MM.1S (cell line): ENCODE data around the gene UACA.

Experiments used
- DNase-seq: peaks from one replicate; pipeline ENCODE4 v3.0.0-alpha.2; 2015
- H2AFZ ChIP-seq: fragments of 300-600 bp; sonication (generic); 2 replicates; pipeline ENCODE4 v1.6.0; 2016; ENCODE audit warnings: antibody characterized with exemption, low read length
- H3F3A ChIP-seq: fragments of 300-600 bp; sonication (generic); 2 replicates; pipeline ENCODE4 v1.6.1; 2016; ENCODE audit warnings: mild to moderate bottlenecking, antibody characterized with exemption, low read length, moderate library complexity, mixed read lengths; ENCODE audit not compliant: insufficient read depth
- H3K27ac ChIP-seq: fragments of 300-600 bp; sonication (generic); 2 replicates; pipeline ENCODE4 v1.5.1; 2016; ENCODE audit warnings: mild to moderate bottlenecking, low read length
- H3K27me3 ChIP-seq: fragments of 300-600 bp; sonication (generic); replicated peaks from 2 replicates; pipeline ENCODE4 v1.6.0; 2016; ENCODE audit warnings: low read length; ENCODE audit not compliant: insufficient read depth
- H3K36me3 ChIP-seq: fragments of 300-600 bp; sonication (generic); replicated peaks from 2 replicates; pipeline ENCODE4 v1.6.1; 2016; ENCODE audit warnings: mild to moderate bottlenecking, low read length, mixed read lengths; ENCODE audit not compliant: insufficient read depth
- H3K4me1 ChIP-seq: fragments of 300-600 bp; sonication (generic); 2 replicates; pipeline ENCODE4 v1.6.1; 2016; ENCODE audit warnings: low read length, mixed read lengths
- H3K4me2 ChIP-seq: fragments of 300-600 bp; sonication (generic); 2 replicates; pipeline ENCODE4 v1.6.0; 2016; ENCODE audit warnings: low read depth, low read length
- H3K4me3 ChIP-seq: fragments of 300-600 bp; sonication (generic); 2 replicates; pipeline ENCODE4 v1.5.1; 2016; ENCODE audit warnings: low read length, mixed read lengths
- H3K79me2 ChIP-seq: fragments of 300-600 bp; sonication (generic); 2 replicates; pipeline ENCODE4 v1.6.1; 2016; ENCODE audit warnings: mixed run types, low read length, mixed read lengths
- H3K9ac ChIP-seq: fragments of 300-600 bp; sonication (generic); 2 replicates; pipeline ENCODE4 v1.6.1; 2016; ENCODE audit warnings: low read length, mixed read lengths
- H3K9me2 ChIP-seq: fragments of 300-600 bp; sonication (generic); replicated peaks from 2 replicates; pipeline ENCODE4 v1.6.1; 2016; ENCODE audit warnings: mild to moderate bottlenecking, low read length, mixed read lengths; ENCODE audit not compliant: insufficient read depth
- H3K9me3 ChIP-seq: fragments of 300-600 bp; sonication (generic); replicated peaks from 2 replicates; pipeline ENCODE4 v1.6.1; 2016; ENCODE audit warnings: mild to moderate bottlenecking, low read length, mixed read lengths; ENCODE audit not compliant: insufficient read depth
- H4K20me1 ChIP-seq: fragments of 300-600 bp; sonication (generic); 2 replicates; pipeline ENCODE4 v1.6.1; 2016; ENCODE audit warnings: mild to moderate bottlenecking, low read length, moderate library complexity, mixed read lengths; ENCODE audit not compliant: insufficient read depth
- CTCF ChIP-seq: fragments of 300-600 bp; sonication (generic); IDR thresholded peaks from 2 replicates; pipeline ENCODE4 v1.5.1; 2016; ENCODE audit warnings: antibody characterized with exemption, low read length, mixed read lengths
- EZH2 ChIP-seq: fragments of 300-600 bp; sonication (generic); optimal IDR thresholded peaks from 2 replicates; pipeline ENCODE3; 2017; ENCODE audit warnings: low read depth, mild to moderate bottlenecking, antibody characterized with exemption, low read length, mixed read lengths
- EZH2phosphoT487 ChIP-seq: fragments of 300-600 bp; sonication (generic); IDR thresholded peaks from 2 replicates; pipeline ENCODE4 v1.6.1; 2018; ENCODE audit warnings: antibody characterized with exemption, low read length

UACA gene

GRCh38 chr15:70712271-70712670 is 51.1 kb downstream of the UACA start:
- no peaks in the 10 kb centered on the region for H3K9me2 ChIP-seq

GRCh38 chr15:70710714-70711113 is 52.6 kb downstream of the UACA start:
- no peaks in the 10 kb centered on the region for H4K20me1 ChIP-seq
- no peaks in the 10 kb centered on the region for H3K27me3 ChIP-seq
- no peak overlapping the region for H3K4me3 ChIP-seq
- no peaks in the 10 kb centered on the region for H3K9me3 ChIP-seq
- H3K9me2 ChIP-seq: no peaks in the 10 kb centered on the region
- no peak overlapping the region for H3K27ac ChIP-seq
- no peaks in the 10 kb centered on the region for H3K36me3 ChIP-seq
- H3K79me2 ChIP-seq: no peaks in the 10 kb centered on the region
- H3K9ac ChIP-seq: no peak overlapping the region
- no peak overlapping the region for H2AFZ ChIP-seq
- H3K4me2 ChIP-seq: no peak overlapping the region
- no peaks in the 10 kb centered on the region for H3K4me1 ChIP-seq
- TF ChIP-seq EZH2phosphoT487: no peak
- TF ChIP-seq CTCF: no peak
- no peak for TF ChIP-seq EZH2
- DNase-seq: no peak
- H3F3A ChIP-seq: no peaks in the 10 kb centered on the region

More at GRCh38 chr15:70712271-70712670, 51.1 kb downstream of the UACA start:
- Histone ChIP-seq H3K79me2 (no peaks in the 10 kb centered on the region), H3K4me1 (no peaks in the 10 kb centered on the region), H4K20me1 (no peaks in the 10 kb centered on the region), H2AFZ (no peak overlapping the region), H3K4me3 (no peak overlapping the region), H3K36me3 (no peaks in the 10 kb centered on the region), H3K27ac (no peak overlapping the region), H3K9me3 (no peaks in the 10 kb centered on the region), H3F3A (no peaks in the 10 kb centered on the region), H3K27me3 (no peaks in the 10 kb centered on the region), H3K9ac (no peak overlapping the region), H3K4me2 (no peak overlapping the region)
- no peak for TF ChIP-seq EZH2phosphoT487
- no peak for TF ChIP-seq EZH2
- TF ChIP-seq CTCF: no peak
- DNase-seq: no peak

- Histone ChIP-seq H3K79me2 (no peaks in the 10 kb centered on the region), H3K9ac (no peak overlapping the region), H4K20me1 (no peaks in the 10 kb centered on the region), H3K4me1 (no peaks in the 10 kb centered on the region), H3K36me3 (no peaks in the 10 kb centered on the region), H3K9me3 (no peaks in the 10 kb centered on the region), H3K27ac (no peak overlapping the region), H3K4me2 (no peak overlapping the region), H3K27me3 (no peaks in the 10 kb centered on the region), H3K4me3 (no peak overlapping the region), H3K9me2 (no peaks in the 10 kb centered on the region), H2AFZ (no peak overlapping the region), H3F3A (no peaks in the 10 kb centered on the region)
- no peak for DNase-seq
- TF ChIP-seq EZH2 (no peak), EZH2phosphoT487 (no peak), CTCF (no peak)
These were observed 54.5 kb downstream of the UACA start for GRCh38 chr15:70708839-70709238.
